Loucy (cell line): ENCODE results near the gene EFNA3.

Source experiments
- H2AFZ ChIP-seq: fragments of 200-600 bp; sonication (generic); 2 replicates; pipeline ENCODE4 v1.6.0; 2016; ENCODE audit warnings: antibody characterized with exemption, mild to moderate bottlenecking, low read length, moderate library complexity
- H3F3A ChIP-seq: fragments of 200-600 bp; 2 replicates; pipeline ENCODE4 v1.6.0; 2016; ENCODE audit warnings: antibody characterized with exemption, low read depth, mild to moderate bottlenecking
- H3K27me3 ChIP-seq: fragments of 200-600 bp; sonication (generic); 2 replicates; pipeline ENCODE4 v1.6.1; 2014; ENCODE audit warnings: low read length, mild to moderate bottlenecking; ENCODE audit not compliant: insufficient read depth, poor library complexity, severe bottlenecking
- H3K36me3 ChIP-seq: fragments of 200-600 bp; sonication (generic); 2 replicates; pipeline ENCODE4 v1.6.1; 2016; ENCODE audit warnings: low read length; ENCODE audit not compliant: insufficient read depth
- H3K4me1 ChIP-seq: fragments of 200-600 bp; sonication (generic); 2 replicates; pipeline ENCODE4 v1.5.1; 2014; ENCODE audit warnings: low read length, mild to moderate bottlenecking; ENCODE audit not compliant: insufficient read depth, poor library complexity, severe bottlenecking
- H3K4me2 ChIP-seq: fragments of 200-600 bp; sonication (generic); 2 replicates; pipeline ENCODE4 v1.6.0; 2014; ENCODE audit warnings: antibody characterized with exemption, low read length, low read depth, mild to moderate bottlenecking; ENCODE audit not compliant: poor library complexity, severe bottlenecking
- H3K4me3 ChIP-seq: fragments of 200-600 bp; sonication (generic); 2 replicates; pipeline ENCODE4 v1.5.1; 2014; ENCODE audit warnings: low read length, mild to moderate bottlenecking, mixed read lengths; ENCODE audit not compliant: poor library complexity, severe bottlenecking
- H3K79me2 ChIP-seq: fragments of 200-600 bp; sonication (generic); 2 replicates; pipeline ENCODE4 v1.6.1; 2014; ENCODE audit warnings: low read length; ENCODE audit not compliant: insufficient read depth
- H3K9ac ChIP-seq: fragments of 200-600 bp; sonication (generic); 2 replicates; pipeline ENCODE4 v1.6.0; 2014; ENCODE audit warnings: mild to moderate bottlenecking, low read depth, low read length, moderate library complexity; ENCODE audit not compliant: poor library complexity, severe bottlenecking
- H3K9me2 ChIP-seq: fragments of 200-600 bp; sonication (generic); replicated peaks from 2 replicates; pipeline ENCODE4 v1.6.1; 2016; ENCODE audit warnings: low read depth, low read length, mixed read lengths
- H3K9me3 ChIP-seq: fragments of 200-600 bp; sonication (generic); 2 replicates; pipeline ENCODE4 v1.6.1; 2014; ENCODE audit warnings: mild to moderate bottlenecking, antibody characterized with exemption, low read length, low read depth; ENCODE audit not compliant: insufficient read depth
- H4K20me1 ChIP-seq: fragments of 200-600 bp; sonication (generic); 2 replicates; pipeline ENCODE4 v1.6.0; 2014; ENCODE audit warnings: antibody characterized with exemption, low read length, mild to moderate bottlenecking; ENCODE audit not compliant: insufficient read depth, poor library complexity, severe bottlenecking
- EZH2phosphoT487 ChIP-seq: fragments of 200-600 bp; IDR thresholded peaks from 2 replicates; pipeline ENCODE4 v1.6.1; 2018; ENCODE audit warnings: antibody characterized with exemption, mild to moderate bottlenecking, moderate library complexity, borderline replicate concordance
- TF ChIP-seq, protein P1 (sequence below): fragments of 200-600 bp; sonication (generic); conservative IDR thresholded peaks from 2 replicates; pipeline ENCODE4 v1.5.1; 2014; ENCODE audit warnings: mild to moderate bottlenecking, antibody characterized with exemption, low read length

Gene EFNA3, protein sequence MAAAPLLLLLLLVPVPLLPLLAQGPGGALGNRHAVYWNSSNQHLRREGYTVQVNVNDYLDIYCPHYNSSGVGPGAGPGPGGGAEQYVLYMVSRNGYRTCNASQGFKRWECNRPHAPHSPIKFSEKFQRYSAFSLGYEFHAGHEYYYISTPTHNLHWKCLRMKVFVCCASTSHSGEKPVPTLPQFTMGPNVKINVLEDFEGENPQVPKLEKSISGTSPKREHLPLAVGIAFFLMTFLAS

DNA sequence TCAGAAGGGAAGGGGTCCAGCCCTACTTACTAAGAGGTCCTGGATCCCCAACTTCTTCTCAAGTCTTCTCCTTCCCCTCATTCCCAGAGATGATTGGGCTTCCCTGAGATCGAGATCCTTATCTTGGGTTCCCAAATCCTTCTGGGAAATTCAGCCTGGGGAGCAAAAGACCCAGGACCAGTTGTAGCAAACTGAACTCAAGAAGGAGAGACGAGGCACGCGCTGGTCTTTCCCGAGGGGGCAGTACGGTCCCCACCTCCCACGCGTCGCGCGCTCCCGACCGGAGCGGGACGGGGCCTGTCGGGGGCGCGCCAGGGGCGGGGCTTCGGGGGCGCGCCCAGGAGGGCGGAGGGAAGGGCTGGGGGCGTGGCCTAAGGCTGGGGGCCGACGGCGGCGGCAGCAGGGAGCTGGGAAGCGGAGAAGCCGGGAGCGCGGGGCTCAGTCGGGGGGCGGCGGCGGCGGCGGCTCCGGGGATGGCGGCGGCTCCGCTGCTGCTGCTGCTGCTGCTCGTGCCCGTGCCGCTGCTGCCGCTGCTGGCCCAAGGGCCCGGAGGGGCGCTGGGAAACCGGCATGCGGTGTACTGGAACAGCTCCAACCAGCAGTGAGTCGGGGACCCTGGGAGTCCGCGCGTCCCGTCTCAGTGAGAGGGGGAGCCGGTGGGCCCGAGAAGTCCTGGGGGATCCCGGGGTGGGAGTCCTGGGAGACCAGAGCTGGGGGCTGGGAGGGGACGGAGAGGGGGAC, at the start of gene EFNA3:
Gene EFNA3 (plus strand): TSS at position 369 of the 741 bp plus-strand sequence. CDS start 105 bp downstream, at position 474.
- Histone ChIP-seq H3K9me2 (no peaks in the 10 kb centered on the region), H3K9me3 (no peaks in the 10 kb centered on the region), H4K20me1 (no peaks in the 10 kb centered on the region), H2AFZ (no peak within 1 kb of the TSS), H3K9ac (peak within 1 kb of the TSS; percentile 18), H3K79me2 (no peaks in the 10 kb centered on the region), H3K36me3 (no peaks in the 10 kb centered on the region), H3F3A (peaks cover 7% of the 10 kb centered on the region; the same call in 1 of the 2 replicates), H3K4me1 (peaks cover 61% of the 10 kb centered on the region), H3K27me3 (no peaks in the 10 kb centered on the region), H3K4me3 (peak within 1 kb of the TSS; percentile 77), H3K4me2 (peak within 1 kb of the TSS; percentile 92)
- no peak for TF ChIP-seq EZH2phosphoT487
- TF ChIP-seq, protein P1, sequence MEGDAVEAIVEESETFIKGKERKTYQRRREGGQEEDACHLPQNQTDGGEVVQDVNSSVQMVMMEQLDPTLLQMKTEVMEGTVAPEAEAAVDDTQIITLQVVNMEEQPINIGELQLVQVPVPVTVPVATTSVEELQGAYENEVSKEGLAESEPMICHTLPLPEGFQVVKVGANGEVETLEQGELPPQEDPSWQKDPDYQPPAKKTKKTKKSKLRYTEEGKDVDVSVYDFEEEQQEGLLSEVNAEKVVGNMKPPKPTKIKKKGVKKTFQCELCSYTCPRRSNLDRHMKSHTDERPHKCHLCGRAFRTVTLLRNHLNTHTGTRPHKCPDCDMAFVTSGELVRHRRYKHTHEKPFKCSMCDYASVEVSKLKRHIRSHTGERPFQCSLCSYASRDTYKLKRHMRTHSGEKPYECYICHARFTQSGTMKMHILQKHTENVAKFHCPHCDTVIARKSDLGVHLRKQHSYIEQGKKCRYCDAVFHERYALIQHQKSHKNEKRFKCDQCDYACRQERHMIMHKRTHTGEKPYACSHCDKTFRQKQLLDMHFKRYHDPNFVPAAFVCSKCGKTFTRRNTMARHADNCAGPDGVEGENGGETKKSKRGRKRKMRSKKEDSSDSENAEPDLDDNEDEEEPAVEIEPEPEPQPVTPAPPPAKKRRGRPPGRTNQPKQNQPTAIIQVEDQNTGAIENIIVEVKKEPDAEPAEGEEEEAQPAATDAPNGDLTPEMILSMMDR: no peak

DNA sequence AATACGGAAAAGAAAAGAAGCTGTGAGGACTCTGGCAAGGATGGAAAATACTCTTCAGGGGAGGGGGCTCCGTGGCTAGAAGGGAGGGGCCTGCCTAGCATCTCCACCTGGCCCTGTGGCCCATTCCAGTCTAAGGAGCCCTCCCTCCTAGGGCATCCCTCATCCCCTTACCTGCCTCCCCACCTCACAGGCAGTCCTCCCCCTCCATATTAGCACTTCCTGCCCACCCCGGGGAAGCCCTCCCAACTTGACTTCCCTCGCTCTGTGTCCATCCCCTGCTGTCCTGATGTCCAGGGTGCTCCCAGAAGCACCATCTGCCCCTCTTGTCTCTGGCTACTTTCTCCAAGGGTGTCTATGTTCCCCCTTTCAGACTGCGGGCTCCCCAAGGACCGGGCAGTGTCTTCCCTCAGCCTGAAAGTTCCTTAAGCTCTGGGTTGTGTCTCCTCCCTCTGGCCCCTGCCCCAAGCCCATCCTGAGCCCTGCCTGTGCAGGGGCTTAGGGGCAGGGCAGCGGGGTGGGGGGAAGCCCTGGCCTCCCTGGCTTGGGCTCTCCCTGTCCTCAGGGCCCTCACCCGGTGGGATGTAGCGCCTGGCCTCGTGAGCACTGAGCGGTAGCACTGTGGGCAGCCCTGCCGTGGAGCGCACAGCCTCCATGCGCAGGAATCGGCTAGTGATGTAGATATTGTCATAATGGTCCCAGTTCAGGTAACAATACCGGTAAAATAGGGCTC, 49.0 kb upstream of the EFNA3 start:
- no peak overlapping the region for H3K4me3 ChIP-seq
- no peaks in the 10 kb centered on the region for H3K27me3 ChIP-seq
- H3K36me3 ChIP-seq: no peaks in the 10 kb centered on the region
- no peaks in the 10 kb centered on the region for H3K79me2 ChIP-seq
- H3F3A ChIP-seq: no peaks in the 10 kb centered on the region
- no peaks in the 10 kb centered on the region for H4K20me1 ChIP-seq
- no peak overlapping the region for H3K4me2 ChIP-seq
- no peaks in the 10 kb centered on the region for H3K9me2 ChIP-seq
- H3K4me1 ChIP-seq: no peaks in the 10 kb centered on the region
- no peak for TF ChIP-seq EZH2phosphoT487
- TF ChIP-seq, protein P1: no peak
- no peak overlapping the region for H2AFZ ChIP-seq
- H3K9me3 ChIP-seq: no peaks in the 10 kb centered on the region
- H3K9ac ChIP-seq: no peak overlapping the region

DNA sequence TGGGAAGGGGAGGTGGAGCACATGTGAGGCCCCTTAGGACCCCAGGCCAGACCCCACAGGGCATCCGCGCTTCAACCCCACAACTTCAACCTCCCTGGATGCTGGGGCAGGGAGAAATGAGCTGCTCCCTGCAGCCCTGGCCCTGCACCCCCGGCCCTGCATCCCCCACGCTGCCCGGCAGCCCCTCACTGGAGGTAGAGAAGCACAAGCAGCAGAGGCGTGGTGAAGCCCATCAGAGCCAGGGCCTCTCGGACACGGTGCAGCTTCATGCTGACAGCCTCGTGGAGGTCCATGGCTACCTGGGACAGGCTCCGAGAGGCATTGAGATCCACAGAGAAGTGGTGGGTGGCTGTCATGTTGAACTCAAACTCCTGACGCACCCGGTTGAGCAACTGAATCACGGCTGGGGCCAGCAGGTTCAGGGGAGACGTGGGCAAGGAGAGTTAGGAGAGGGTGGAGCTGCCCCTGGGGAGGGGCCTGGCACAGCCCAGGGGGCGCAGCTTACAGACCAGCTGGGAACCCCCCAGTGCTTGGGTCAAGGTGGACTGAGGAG, 48.3 kb upstream of the EFNA3 start:
- Histone ChIP-seq H3K4me3 (no peak overlapping the region), H2AFZ (no peak overlapping the region), H3K36me3 (no peaks in the 10 kb centered on the region), H4K20me1 (no peaks in the 10 kb centered on the region), H3F3A (no peaks in the 10 kb centered on the region), H3K9ac (no peak overlapping the region), H3K27me3 (no peaks in the 10 kb centered on the region), H3K4me1 (no peaks in the 10 kb centered on the region), H3K4me2 (no peak overlapping the region), H3K79me2 (no peaks in the 10 kb centered on the region), H3K9me2 (no peaks in the 10 kb centered on the region), H3K9me3 (no peaks in the 10 kb centered on the region)
- TF ChIP-seq EZH2phosphoT487: no peak
- TF ChIP-seq, protein P1: no peak
